Right lobe of liver (tissue), 4 donors: ENCODE results near the gene DIAPH3.

Experiments used
- POLR2A ChIP-seq: fragments of 450-650 bp; IDR thresholded peaks from one replicate; pipeline ENCODE4 v1.6.1; 2017; ENCODE audit warnings: antibody characterized with exemption, mild to moderate bottlenecking
- TF ChIP-seq, protein P1 (sequence below), 4 donors: fragments of 200-600 bp in 3 of 4; fragments of 450-650 bp in 1 of 4; IDR thresholded peaks; one replicate each; pipeline versions ENCODE4 v1.5.1 to v1.8.0; 2016 to 2022; ENCODE audit warnings: antibody characterized with exemption in 4 of 4, mild to moderate bottlenecking in 2 of 4
- donor health status: DM: no; HTN: no; CAD: no.
- donor health status: DM: no; HTN: no; CAD: no.
- donor health status: DM: no; HTN: yes; CAD: no.

DNA sequence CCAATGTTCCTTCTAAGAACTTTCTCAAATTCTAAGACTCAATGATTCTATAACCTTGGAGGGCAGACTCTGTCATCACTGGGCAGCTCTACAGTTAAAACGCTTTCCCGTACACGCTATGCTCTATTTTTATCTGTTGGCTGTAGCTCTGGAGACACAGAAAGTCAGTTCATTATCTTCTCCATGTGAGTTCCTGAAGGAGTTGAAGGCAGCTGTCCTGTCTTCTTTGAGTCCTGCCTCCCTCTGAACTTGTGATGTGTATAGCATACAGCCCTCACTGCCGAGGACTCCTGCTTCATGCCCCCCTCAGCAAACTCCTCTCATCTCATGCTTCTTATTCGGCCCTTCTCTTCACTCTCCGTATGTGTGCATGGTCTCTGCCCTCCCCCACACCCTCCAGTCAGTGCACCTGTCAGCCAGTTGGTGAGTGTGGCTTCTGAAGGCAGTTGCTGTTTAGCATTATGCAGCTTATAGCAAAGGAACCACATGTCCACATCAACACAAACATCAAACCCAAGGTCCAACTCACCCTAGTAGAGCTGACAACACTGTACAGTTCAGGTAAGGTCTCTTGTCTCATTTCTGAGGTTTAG lies 504.9 kb downstream of the DIAPH3 start:
- TF ChIP-seq, protein P1, sequence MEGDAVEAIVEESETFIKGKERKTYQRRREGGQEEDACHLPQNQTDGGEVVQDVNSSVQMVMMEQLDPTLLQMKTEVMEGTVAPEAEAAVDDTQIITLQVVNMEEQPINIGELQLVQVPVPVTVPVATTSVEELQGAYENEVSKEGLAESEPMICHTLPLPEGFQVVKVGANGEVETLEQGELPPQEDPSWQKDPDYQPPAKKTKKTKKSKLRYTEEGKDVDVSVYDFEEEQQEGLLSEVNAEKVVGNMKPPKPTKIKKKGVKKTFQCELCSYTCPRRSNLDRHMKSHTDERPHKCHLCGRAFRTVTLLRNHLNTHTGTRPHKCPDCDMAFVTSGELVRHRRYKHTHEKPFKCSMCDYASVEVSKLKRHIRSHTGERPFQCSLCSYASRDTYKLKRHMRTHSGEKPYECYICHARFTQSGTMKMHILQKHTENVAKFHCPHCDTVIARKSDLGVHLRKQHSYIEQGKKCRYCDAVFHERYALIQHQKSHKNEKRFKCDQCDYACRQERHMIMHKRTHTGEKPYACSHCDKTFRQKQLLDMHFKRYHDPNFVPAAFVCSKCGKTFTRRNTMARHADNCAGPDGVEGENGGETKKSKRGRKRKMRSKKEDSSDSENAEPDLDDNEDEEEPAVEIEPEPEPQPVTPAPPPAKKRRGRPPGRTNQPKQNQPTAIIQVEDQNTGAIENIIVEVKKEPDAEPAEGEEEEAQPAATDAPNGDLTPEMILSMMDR (IDR thresholded peaks at IDR 0.05): no peak
- no peak for TF ChIP-seq POLR2A
